Neural progenitor cell (in vitro differentiated cells): ENCODE results near the gene CAD.

Experiments used
- CTCF ChIP-seq: fragments of 200-600 bp; sonication (generic); IDR thresholded peaks from 2 replicates; pipeline ENCODE4 v1.5.1; 2017; ENCODE audit warnings: antibody characterized with exemption, mild to moderate bottlenecking
- EZH2 ChIP-seq: fragments of 200-600 bp; sonication (generic); IDR thresholded peaks from 2 replicates; pipeline ENCODE4 v1.6.1; 2017; ENCODE audit warnings: antibody characterized with exemption, mild to moderate bottlenecking, moderate library complexity
- EZH2phosphoT487 ChIP-seq: fragments of 200-600 bp; sonication (generic); IDR thresholded peaks from 2 replicates; pipeline ENCODE4 v1.6.1; 2017; ENCODE audit warnings: antibody characterized with exemption

- TF ChIP-seq CTCF (no peak), EZH2phosphoT487 (no peak), EZH2 (no peak)
Observed at GRCh38 chr2:27220091-27220490, 2.9 kb downstream of the CAD start.
